NCI-H1417 treated with DMSO at 0.1 percent for 48 hours (cell line): Measurements from ENCODE around the gene ADCYAP1R1.

Source experiments
- DNase-seq: peaks from one replicate; lab custom pipeline; 2025; lab: John Stamatoyannopoulos, UW

Gene ADCYAP1R1

DNA sequence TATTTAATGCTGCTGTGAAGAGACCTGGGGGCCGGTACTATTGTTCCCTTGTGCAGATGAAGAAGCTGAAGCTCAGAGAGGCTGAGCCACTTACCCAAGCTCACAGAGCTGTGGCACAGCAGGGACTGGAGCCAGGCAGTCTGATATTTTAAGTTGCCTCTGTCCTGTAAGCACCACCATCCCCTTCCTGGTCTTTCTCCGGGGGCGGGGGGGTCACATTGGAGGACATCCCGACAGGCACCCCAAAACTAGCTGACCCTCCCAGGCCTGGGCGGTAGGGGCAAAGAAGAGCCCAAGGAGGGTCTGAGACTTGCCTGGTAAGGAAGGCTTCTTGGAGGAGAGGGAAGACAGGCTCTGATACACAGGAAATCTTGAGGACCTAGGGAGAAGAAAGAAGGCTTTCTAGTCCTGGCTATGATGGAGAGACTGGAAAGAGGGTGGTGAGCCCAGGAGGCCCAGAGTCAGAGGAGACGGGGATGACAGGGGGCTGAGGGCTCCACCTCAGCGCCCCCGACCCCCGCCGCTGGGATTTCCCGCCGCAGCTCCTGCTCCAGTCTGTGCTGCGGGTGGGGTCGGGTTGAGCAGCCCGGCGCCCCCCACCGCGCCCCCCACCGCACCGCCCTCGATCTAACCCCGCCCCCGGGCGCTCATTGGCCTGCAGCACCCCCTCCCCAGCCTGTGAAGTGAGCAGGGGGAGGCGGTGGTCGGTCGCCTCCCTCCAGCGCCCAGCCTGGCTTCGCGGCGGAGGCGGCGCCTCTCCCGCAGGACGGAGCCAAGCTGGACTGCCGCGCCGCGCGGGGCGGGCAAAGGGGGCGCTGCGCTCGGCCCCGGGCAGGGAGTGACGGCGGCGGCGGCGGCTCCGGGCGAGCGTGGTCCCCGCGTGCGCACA lies at the start of gene ADCYAP1R1:
Gene ADCYAP1R1, plus strand, starts transcription at position 711 of the 889 bp plus-strand sequence. CDS start 10,957 bp downstream, outside the sequence.
- no peak for DNase-seq

DNA sequence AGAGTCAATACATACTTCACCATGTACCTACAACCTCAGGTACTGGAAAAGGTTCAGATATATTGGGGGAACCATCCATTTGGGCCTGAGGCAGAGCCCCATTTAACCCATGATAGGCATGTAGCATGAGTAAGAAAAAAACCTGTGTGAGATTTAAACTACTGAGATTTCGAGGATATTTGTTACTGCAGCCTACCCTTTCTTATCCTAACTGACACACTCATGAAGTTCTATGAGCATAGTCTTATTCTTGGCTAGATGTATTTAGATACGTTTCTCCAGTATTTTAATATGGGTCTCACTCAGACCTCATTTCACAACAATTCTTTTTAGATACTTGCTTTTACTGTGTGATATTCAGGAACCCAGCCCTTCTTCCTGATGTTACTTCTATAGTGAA lies 49.0 kb upstream of the ADCYAP1R1 start:
- DNase-seq = no peak

DNA sequence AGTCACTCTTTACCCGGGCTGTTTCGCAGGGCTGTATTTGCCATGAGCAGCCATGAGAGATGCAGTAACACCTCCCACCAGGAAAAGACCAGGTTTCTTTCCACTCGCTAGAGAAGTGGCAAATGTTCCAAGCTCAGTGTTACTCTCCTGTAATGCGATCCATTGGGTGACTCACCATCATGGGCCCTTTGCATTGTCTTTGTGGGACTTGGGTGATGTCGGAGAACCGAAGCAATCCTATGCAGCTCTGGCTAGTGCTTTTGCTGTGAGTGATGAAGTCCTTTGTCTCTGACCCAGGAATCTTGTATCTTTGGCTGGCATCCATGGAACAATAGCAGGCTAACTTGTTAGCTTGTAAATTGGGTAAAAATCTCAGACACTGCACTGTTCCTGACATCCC lies 48.4 kb upstream of the ADCYAP1R1 start:
- no peak for DNase-seq

DNA sequence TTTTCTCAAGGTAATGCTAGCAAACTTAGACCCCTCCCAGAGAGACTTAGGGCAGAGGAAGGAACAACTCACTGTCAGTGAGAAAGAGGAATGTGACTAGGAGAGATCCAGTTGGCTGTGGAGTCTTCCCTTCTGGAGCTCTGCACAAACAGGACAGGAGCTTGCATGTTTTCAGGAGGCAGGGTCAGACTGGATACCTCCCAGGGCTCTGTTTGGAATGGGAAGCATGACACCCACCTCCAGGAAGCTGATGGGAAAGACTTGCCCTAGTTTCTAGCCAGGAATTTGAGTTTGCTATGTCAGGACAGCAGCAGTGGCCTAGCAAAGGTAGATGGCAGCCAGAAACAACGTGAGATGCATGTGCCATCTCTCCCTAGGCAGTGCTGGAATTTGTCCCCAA lies 47.7 kb upstream of the ADCYAP1R1 start:
- no peak for DNase-seq

DNA sequence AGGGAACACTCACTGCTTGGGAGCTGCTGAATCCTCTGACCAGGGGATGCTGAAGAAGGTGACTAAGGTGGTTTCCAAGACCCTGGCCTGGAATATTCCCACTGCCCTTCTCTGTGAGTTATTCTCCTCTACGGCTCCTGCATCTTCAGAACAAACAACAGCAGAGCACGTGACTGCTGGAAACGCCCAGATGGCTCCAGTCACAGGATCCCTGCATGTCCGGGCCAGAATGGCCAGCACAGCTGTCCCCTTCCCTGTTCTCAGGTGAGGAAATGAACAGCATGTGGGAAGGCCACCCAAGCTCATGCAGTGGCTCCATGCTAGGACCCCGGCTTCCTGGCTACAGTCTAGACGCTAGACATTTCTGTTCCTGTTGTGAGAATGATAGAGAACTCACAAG lies 45.3 kb upstream of the ADCYAP1R1 start:
- no peak for DNase-seq

DNA sequence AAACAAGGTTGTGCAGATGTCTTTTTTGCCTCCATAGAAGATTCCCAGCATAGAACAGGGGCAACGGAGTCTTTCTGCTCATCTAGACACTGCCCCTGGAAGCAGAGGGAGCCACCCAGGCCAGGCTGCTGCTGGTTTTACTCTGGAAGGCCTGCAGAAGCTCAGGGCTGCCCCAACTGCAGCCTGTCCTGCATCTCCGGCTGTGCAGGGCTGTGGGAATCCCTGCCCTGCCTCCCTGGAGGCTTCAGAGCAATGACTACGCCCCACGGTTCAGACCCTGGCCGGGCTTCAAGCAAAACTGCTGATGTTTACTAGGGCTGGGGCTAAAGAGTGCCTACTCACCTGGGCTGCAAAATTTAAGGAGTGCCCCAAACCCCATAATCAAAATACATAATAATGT lies 44.5 kb upstream of the ADCYAP1R1 start:
- DNase-seq = no peak

DNA sequence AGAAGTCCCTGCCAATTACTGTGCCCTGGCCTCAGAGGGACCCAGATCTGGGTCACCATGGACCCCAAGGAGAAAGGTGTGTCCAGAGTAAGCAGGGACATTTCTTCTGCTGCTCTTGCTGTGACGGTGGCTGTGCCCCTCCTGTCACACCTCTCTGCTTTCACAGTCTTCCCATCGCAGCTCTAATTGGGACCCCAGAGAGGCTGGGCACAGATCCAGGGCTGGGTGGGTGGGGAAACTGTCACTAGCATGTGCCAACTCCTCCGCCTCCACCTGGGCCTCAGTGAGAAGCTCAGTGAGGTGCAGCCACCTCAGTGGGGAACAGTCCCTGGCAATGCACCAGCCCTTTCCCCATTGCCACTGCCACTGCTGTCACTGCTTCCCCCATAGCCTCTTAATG lies 37.3 kb upstream of the ADCYAP1R1 start:
- no peak for DNase-seq

DNA sequence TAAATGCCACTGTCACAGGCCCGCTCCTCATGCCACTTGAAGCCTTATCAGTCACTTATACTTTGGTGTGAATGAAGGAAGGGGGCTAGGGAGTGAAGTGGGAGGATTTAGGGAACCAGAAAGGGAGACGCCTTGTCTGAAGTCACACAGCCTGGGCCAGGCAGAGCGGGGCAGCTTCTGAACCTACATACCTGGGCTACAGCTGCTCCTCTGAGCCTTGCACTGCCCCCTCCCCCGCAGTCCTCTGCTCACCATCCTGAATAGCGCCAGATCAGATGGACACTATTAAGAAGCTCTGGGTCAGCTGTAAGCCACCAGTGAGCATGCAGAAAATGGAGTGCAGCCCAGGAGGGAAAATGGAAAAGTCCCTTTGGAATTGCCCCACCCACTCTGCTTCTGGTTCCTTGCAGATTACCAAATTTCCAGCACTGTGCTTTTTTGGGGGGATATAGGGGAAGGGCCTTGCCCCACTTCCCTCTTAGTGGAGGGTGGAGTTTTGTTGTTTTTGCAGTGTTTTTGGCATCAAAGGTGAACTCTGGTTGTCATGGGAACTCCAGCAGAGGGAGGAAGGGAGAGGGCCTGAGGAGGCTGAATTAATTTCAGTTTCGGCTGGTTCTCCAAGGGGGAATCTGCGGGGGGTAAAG lies 35.0 kb upstream of the ADCYAP1R1 start:
- no peak for DNase-seq

DNA sequence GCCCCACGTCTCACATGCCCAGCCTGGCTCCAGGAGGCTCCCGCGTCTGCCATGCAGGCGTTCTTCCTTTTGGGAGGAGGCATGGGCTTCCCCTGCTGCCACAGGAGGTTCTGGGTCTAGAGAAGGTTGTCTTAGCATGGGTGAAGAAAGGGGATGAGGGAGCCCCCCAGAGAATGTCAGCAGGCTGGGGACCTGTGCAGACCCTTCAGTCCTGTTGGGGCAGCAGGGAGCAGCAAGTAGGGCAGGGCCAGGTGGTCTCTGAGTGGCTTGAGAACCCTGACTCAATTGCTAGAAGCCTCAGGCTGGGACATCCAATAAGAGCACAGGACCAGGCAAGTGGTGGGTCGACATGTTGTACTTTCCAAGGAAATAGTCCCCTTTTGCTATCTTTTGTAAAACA lies 34.4 kb upstream of the ADCYAP1R1 start:
- DNase-seq = no peak

DNA sequence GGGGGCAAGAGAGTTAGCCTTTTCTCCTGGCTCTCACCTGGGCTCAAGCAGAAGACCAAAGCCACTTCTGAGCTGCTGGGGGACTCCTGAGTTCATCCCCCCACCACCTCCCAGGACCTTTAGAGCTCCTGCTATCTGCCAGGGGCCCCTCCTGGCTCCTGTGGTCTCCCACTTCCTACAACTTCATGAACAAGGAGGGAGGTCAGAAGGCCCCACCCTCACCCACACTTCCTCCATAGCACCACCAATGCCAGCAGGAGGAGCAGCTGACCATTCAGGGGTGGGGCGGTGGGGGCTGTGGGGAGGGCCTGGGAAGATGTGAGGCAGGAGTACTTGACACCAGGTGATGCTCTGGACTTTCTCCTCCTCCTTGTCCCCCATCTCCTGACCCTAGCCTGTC lies 32.6 kb upstream of the ADCYAP1R1 start:
- DNase-seq = no peak

DNA sequence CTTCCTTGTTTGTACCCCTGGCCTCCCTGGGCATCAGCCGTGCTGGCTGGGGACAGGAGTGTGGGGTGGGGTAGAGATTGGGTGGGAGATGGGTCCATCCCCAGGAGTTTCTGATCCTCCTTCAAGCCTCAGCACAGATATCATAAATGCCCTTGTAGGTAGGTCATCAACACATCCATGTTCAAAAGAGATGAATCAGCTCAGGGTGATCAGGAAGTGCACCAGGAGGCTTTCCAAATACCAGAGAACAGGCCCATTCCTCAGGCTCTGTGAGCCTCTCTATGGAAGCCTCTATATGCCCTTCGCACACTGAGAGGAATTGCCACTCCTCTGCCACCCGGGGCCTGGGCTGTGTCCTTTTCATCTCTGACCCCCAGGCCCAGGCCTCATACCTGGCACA lies 31.9 kb upstream of the ADCYAP1R1 start:
- no peak for DNase-seq

DNA sequence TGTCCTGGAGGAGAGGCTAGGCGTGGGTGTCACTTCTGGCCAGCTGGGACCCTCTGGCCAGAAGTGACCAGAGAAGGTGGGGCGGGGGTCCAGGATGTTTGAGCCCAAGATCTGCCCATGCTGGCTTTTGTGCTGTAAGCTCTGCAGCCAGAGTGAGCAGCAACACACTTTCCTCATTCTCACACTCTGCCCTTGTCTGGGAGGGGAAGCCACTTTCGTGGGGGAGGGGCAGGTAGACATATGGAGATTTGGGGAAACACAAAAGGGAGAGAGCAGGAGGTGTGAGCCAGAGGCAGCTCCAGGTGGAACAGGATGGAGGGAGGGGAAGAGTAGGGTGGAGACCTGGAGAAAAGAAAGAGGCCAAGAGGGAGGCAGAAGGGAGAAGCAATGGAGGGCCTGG lies 31.5 kb upstream of the ADCYAP1R1 start:
- DNase-seq = no peak

DNA sequence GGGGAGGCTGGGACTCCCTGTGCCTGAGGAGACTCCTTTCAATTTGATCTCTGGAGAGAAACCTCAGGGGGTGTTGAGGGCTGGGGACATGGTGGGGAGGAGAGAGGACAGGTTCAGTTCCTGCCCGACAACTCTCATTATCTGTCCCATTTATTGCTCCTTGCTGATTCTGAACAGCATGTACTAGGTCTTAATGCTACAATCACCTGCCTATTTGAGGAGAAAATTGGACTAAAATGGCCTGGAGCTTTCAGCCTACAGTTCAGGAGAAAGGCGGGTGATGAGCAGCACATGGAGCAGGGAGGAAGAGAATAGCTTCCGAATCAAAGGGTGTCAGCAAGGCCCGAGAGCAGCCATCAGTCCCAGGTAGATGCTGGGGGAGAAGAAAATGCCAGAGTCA lies 30.0 kb upstream of the ADCYAP1R1 start:
- DNase-seq = no peak

DNA sequence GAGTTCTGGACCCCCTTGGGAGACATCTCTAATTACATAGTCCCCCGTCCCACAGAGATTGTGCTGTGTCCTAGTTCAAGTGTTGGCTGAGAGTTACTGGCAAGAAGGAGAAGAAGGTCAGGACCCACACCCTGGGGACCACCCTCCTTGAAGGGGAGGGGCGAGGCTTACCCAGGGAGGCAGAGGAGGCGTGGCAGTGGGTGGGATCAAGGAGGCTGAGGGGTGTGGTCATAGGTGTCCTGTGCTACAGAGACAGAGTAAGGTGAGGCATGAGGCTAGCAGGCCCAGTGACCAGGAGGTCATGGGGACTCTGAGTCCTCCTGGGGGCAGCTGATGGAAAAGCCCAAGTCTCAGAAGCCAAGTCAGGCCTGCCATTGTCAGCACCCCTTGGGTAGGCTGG lies 29.4 kb upstream of the ADCYAP1R1 start:
- no peak for DNase-seq

DNA sequence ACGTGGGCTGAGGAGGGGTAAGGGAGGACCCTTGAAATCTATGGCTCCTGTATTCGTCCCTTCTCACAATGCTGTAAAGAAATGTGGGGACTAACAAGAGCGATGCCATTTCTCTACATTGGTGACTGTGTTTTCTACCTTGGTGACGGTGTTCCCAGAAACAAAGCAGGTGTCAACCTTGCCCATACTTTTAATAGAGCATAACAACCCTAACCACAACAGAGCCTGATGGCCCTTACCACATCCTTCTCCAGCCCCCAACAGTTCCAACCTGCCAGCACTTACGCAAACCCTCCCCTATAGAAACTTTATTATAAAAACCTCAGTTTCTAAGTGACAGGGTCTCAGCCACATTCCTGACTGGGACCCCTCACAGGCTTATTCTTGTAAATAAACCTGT lies 28.2 kb upstream of the ADCYAP1R1 start:
- no peak for DNase-seq

DNA sequence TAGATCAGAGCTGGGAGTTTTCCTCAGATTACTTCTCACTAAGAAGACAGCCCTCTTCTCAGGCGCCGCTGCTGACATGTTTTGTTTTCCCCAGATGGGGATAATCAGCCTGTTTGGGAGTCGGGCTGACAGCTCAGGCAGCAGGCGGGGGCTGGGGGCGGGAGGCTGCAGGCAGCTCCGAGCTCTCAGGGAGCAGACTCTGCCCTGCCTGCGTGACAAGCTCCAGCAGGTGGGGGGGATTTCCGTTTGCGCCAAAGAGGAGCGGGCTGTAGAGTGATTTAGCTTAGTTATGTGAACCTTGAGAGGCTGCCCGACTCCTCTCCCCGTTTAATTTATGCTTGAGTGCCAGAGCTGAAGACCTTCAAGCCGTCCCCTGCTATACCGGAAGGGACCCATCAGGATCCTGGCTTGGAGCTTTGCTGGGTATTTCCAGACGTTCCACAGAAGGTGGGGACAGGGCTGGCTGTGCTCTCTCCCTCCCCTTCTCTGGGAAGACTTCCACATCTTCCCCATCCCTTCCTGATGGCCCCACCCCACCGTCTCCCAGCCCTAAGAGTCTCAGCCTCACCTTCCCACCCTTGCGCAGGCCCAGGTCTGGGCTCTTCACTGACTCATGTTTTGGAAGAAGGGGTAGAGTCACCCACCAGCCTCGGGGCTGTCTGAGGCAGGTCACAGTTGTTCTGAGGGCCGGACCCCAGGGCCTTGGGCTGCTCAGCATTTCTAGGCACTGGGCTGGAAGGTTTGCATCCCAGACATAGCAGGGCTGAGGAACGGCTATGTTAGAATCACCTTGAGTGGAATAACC lies 24.7 kb upstream of the ADCYAP1R1 start:
- no peak for DNase-seq

DNA sequence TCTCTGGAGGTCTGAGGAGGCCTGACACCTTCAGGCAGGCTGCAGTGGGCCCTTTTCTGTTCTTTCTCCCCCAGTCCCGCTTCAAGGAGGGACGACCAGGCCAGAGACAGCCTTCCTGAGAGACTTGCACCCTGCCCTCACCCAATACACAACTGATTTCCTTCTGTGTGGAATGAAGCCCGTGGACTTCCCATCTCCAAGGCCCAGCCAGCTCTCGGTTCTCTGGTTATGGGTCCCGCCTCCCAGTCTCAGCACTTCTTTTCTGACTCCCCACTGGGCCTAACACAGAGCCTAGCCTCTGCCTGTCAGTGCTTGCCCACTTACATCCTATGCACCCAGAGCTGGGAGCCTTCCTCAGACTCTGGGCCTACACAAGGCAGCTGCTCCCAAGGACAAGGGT lies 24.1 kb upstream of the ADCYAP1R1 start:
- no peak for DNase-seq

DNA sequence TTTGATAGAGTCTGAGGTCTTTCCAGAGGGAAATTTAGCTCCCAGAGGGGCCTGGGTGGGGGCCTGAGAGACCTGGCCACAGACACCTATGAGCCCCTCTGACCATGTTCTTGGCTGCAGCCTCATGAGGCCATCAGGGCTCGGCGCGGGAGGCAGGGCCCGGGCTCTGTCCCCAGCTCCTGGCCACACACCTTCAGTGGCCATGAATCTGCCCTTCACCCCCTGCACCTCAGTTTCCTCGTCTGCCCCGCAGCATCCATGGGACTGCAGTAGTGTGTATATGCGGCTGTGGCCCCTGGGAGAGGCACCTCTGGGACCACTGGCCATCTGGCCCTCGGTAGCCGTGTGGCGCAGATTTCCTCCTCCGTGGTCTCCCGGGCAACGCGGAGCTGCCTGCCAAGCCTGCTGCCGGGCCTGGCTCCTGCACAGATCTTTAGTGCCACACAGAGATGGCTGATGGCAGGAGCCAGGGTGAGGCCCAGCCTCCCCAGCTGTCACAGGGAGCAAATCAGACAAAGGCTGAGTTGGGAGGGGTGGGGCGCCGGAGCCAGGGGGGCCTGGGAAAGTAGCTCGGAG lies 23.6 kb upstream of the ADCYAP1R1 start:
- no peak for DNase-seq

DNA sequence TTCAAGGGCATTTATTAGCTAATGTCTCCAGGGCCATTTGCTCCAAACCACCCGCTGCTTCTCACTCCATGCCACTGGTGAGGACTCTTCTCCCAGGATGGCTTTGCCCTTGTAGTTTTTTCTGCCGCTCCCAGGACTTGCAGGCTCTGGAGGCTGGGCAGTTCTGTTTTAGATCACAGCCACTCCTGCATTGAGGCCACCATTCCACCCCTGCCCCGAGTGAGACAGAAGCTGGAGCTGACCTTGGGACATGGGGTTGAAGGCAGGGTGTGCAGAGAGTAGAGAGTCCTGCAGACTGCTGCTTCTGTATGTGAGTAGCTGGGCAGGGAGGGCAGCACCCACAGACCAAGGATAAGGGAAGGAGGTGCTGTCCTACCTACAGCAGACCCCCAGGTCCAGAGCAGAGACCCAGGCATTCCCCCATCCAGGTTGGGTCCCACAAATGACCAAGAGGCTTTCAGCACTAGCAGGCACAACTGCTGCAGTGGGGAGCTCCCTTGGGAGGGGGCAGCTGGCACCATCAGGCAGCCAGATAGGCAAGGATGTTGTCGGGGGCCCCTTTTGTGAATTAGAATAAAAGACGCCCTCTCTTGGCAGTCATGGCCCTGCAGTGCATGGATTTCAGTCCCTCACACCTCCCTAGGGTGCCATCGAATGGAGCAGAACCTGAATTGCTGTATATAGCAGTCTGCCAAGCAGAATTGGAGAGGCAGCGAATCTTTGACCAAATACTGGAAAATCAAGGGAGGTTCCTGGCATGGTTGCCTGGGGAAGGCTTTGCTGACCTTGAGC lies 22.7 kb upstream of the ADCYAP1R1 start:
- no peak for DNase-seq

DNA sequence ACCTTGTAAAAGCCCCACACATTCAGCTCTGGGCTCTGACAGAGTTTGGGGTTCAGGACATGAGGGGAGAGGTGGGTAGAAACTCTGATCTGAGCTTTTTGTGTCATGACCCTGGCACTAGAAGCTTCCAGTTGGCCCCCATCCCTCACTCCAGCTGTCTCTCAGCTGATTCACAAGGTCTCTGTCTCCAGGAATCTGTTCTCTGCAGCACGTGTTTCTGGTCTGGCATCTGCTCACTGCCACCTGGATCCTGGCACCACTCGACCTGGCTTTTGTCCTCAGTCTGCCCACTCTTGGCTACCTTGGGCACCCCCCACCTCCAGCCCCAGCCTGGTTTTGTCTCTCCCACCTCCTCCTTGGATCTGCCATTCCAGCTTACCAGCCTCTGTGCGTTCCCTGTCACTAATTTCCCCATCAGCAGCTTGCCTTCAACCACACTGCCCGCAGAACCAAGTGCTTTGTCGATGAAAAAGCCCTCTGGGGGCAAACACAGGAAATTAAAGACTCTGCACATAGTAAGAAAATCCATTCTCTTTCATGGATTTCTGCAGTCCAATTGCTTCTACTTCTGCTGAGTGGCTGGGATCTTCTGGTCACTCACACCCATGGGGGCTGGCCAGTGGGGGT lies 18.3 kb upstream of the ADCYAP1R1 start:
- no peak for DNase-seq

DNA sequence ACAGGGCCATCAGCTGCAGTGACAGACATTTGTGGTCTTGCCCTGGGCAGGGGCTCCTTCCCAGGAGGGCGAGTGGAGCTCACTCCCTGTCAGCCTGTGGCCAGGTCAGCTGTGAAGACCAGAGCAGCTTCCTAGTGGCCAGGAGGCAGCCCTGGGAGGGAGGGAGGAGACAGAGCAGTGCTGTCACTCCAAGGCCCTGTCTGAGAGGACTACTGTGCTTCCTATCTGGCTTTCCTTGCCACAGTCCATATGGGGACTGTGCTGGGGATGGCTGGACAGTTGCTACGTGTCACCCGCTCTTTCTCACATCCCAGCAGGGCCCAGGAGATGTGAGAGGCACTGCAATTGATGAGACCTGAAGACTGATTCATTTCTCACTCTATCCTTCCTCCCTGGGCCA lies 15.2 kb upstream of the ADCYAP1R1 start:
- no peak for DNase-seq
